Small intestine (tissue), 7 donors: Measurements from ENCODE around the gene PHLDA3. TPM values are rescaled to one million over a fixed set of nuclear protein-coding genes. Genes with fewer than 3 reads are reported as not detected.

ENCODE experiments used
- DNase-seq, 2 donors: peaks; one replicate each; pipeline versions ENCODE4 v3.0.0 to v3.0.0-alpha.2; 2013
- FAIRE-seq: peaks from 2 replicates; lab custom pipeline; 2012; peaks lifted over from hg19 to GRCh38; lab: Jason Lieb, UNC
- H3K27ac ChIP-seq, 3 donors: one replicate each; pipeline ENCODE4 v1.5.1; 2013; ENCODE audit warnings: low read length in 2 of 3, mild to moderate bottlenecking in 2 of 3, control low read depth in 1 of 3, inconsistent platforms in 1 of 3, low read depth in 1 of 3, moderate library complexity in 1 of 3
- H3K27me3 ChIP-seq, 3 donors: one replicate each; pipeline ENCODE4 v1.6.1; 2013; ENCODE audit warnings: low read length in 3 of 3, inconsistent platforms in 1 of 3; ENCODE audit not compliant: control insufficient read depth in 3 of 3, insufficient read depth in 3 of 3
- H3K36me3 ChIP-seq, 3 donors: one replicate each; pipeline ENCODE4 v1.6.1; 2013; ENCODE audit warnings: low read length in 3 of 3, inconsistent platforms in 1 of 3, low read depth in 1 of 3, mild to moderate bottlenecking in 1 of 3, moderate library complexity in 1 of 3; ENCODE audit not compliant: control insufficient read depth in 3 of 3, insufficient read depth in 2 of 3
- H3K4me1 ChIP-seq, 3 donors: one replicate each; pipeline ENCODE4 v1.6.1; 2013; ENCODE audit warnings: low read length in 2 of 3, inconsistent platforms in 1 of 3, low read depth in 1 of 3, mild to moderate bottlenecking in 1 of 3, moderate library complexity in 1 of 3; ENCODE audit not compliant: control insufficient read depth in 3 of 3, insufficient read depth in 2 of 3
- H3K4me3 ChIP-seq, 3 donors: one replicate each; pipeline ENCODE4 v1.5.1; 2013; ENCODE audit warnings: low read length in 3 of 3, control low read depth in 1 of 3, inconsistent platforms in 1 of 3, low read depth in 1 of 3, mild to moderate bottlenecking in 1 of 3, moderate library complexity in 1 of 3
- H3K9me3 ChIP-seq, 2 donors: one replicate each; pipeline ENCODE4 v1.6.1; 2013; ENCODE audit warnings: low read depth in 1 of 2, low read length in 1 of 2; ENCODE audit not compliant: control insufficient read depth in 2 of 2, insufficient read depth in 1 of 2
- WGBS, 3 donors: extraction: QIAGEN DNeasy Blood & Tissue Kit; methylation state at CpG; one replicate each; pipeline ENCODE4 v1.1.7; 2013; 5-methylcytosine and 5-hydroxymethylcytosine counted together
- polyA plus RNA-seq, 4 donors: library from polyadenylated mRNA; stranded (reverse) in 3 of 4; unstranded in 1 of 4; fragments of 200-250 nt in 3 of 4; fragments of 120-200 nt in 1 of 4; gene quantifications; one replicate each; pipeline versions ENCODE4 v1.2.1 to v1.2.3, GENCODE V29; 2013
- donor health status: healthy with polysubstance abuse.
- donor health status: control.
- donor health status: control.
- donor health status: Bipolar disorder and iron deficiency.
- donor health status: healthy.

The PHLDA3 gene
- polyA plus RNA-seq, 4 donors = 0.89 to 13.3 (median 5.0) TPM

GRCh38 chr1:201418461-201418860 lies 50.5 kb downstream of the PHLDA3 start:
- Histone ChIP-seq H3K36me3 (peaks cover 0 to 32% (median 0%) of the 10 kb centered on the region in 3 donors), H3K27ac (no peak overlapping the region), H3K27me3 (no peaks in the 10 kb centered on the region), H3K4me1 (no peaks in the 10 kb centered on the region), H3K4me3 (no peak overlapping the region), H3K9me3 (peaks cover 0 to 4% of the 10 kb centered on the region in 2 donors)
- FAIRE-seq (no peak), DNase-seq (no peak)
- WGBS, 3 donors = 83 to 88% (median 85%) methylated on average over 3 of the region's 3 CpGs

Other genes with a start within 250 kb of the PHLDA3 start
- gene PKP1, start 185.7 kb downstream of the PHLDA3 start, polyA plus RNA-seq = under 1 TPM; 0.24 to 0.69 (median 0.36) TPM
- gene TNNT2, start 91.5 kb downstream of the PHLDA3 start, polyA plus RNA-seq = 10 to 100 TPM in 2 of 4 donors, 1 to 10 TPM in 1, under 1 TPM in 1; 0.78 to 86.7 (median 12.6) TPM
- gene LAD1, start 69.9 kb downstream of the PHLDA3 start, polyA plus RNA-seq = 100 to 1,000 TPM; 108 to 138 (median 131) TPM
- 1 to 10 TPM in 3 of 4 donors, under 1 TPM in 1; 0.01 to 8.4 (median 4.5) TPM for gene TNNI1, start 47.5 kb downstream of the PHLDA3 start, polyA plus RNA-seq
- 100 to 1,000 TPM in 2 of 4 donors, 10 to 100 TPM in 2; 62.1 to 181 (median 112) TPM for gene CSRP1, start 37.9 kb upstream of the PHLDA3 start, polyA plus RNA-seq
- 1 to 10 TPM in 2 of 4 donors, under 1 TPM in 2; 0.67 to 6.4 (median 3.4) TPM for gene NAV1, start 69.9 kb upstream of the PHLDA3 start, polyA plus RNA-seq